RPMI8226 (cell line): Measurements from ENCODE around the gene OR13C2.
A peak's percentile ranks its signal among the peaks of the same experiment; 100 is the strongest.
"Not testable (repeated sequence)": the region's sequence is repeated elsewhere in the genome, so short reads cannot be mapped to it uniquely, and the experiment has no call there.

Experiments used
- DNase-seq: peaks from one replicate; pipeline ENCODE4 v3.0.0-alpha.2; 2015

Gene OR13C2

GRCh38 chr9:104605527-104605926 is at the start of gene OR13C2:
Gene OR13C2 (minus strand): TSS chr9:104605627. CDS start chr9:104605627, 0 bp downstream.
- DNase-seq: not testable (repeated sequence)

GRCh38 chr9:104635456-104635855 is 30.0 kb upstream of the OR13C2 start:
- no peak for DNase-seq

GRCh38 chr9:104633976-104634520 is 28.6 kb upstream of the OR13C2 start:
- DNase-seq: no peak

GRCh38 chr9:104625964-104626363 is 20.5 kb upstream of the OR13C2 start:
- not testable (repeated sequence) for DNase-seq

GRCh38 chr9:104618104-104618503 is 12.7 kb upstream of the OR13C2 start, which contains the start of gene OR13C9:
Gene OR13C9 (minus strand): TSS chr9:104618204. CDS start chr9:104618204, 0 bp downstream.
- DNase-seq: no peak

GRCh38 chr9:104617418-104617817 is 12.0 kb upstream of the OR13C2 start:
- no peak for DNase-seq

- DNase-seq: no peak
Measured at GRCh38 chr9:104611213-104611612, 5.8 kb upstream of the OR13C2 start.

GRCh38 chr9:104608336-104608735 is 2.9 kb upstream of the OR13C2 start:
- DNase-seq: no peak

GRCh38 chr9:104606152-104606551 is 725 bp upstream of the OR13C2 start:
- DNase-seq: no peak

GRCh38 chr9:104604801-104605200 is 626 bp downstream of the OR13C2 start:
- no peak for DNase-seq

GRCh38 chr9:104599313-104599712 is 6.1 kb downstream of the OR13C2 start, which contains the start of gene OR13C5:
Gene OR13C5 (minus strand): TSS chr9:104599413. CDS start chr9:104599413, 0 bp downstream.
- not testable (repeated sequence) for DNase-seq

GRCh38 chr9:104598749-104599148 is 6.7 kb downstream of the OR13C2 start:
- not testable (repeated sequence) for DNase-seq

GRCh38 chr9:104589626-104590025 is 15.8 kb downstream of the OR13C2 start:
- no peak for DNase-seq

- no peak for DNase-seq
Measured at GRCh38 chr9:104586496-104587180, 18.8 kb downstream of the OR13C2 start.

GRCh38 chr9:104580562-104580961 is 24.9 kb downstream of the OR13C2 start:
- no peak for DNase-seq

GRCh38 chr9:104577263-104577662 is 28.2 kb downstream of the OR13C2 start:
- no peak for DNase-seq

GRCh38 chr9:104575456-104575855 is 30.0 kb downstream of the OR13C2 start:
- DNase-seq: no peak

- no peak for DNase-seq
Measured at GRCh38 chr9:104572612-104573011, 32.8 kb downstream of the OR13C2 start.

- DNase-seq: no peak
Measured at GRCh38 chr9:104568868-104569267, 36.6 kb downstream of the OR13C2 start, which contains the start of gene OR13C8. Gene OR13C8 (plus strand): TSS chr9:104569168. CDS start chr9:104569168, 0 bp downstream.

- DNase-seq: no peak
Measured at GRCh38 chr9:104564358-104564757, 41.1 kb downstream of the OR13C2 start.

GRCh38 chr9:104556830-104557634 is 48.4 kb downstream of the OR13C2 start:
- DNase-seq: peak; percentile 15

GRCh38 chr9:104555521-104555920 is 49.9 kb downstream of the OR13C2 start:
- no peak for DNase-seq
